ENCODE measurements around the gene LCP2.
"Not testable (repeated sequence)": the region's sequence is repeated elsewhere in the genome, so short reads cannot be mapped to it uniquely, and the experiment has no call there.

- TF ChIP-seq EZH2, CTCF (IDR thresholded peaks at IDR 0.05): not testable (repeated sequence)
Measured at GRCh38 chr5:170245436-170245835, 52.1 kb downstream of the LCP2 start.
